ENCODE measurements around the gene NR4A1. TPM values are rescaled to one million over a fixed set of nuclear protein-coding genes. Genes with fewer than 3 reads are reported as not detected.
"Not testable (repeated sequence)": the region's sequence is repeated elsewhere in the genome, so short reads cannot be mapped to it uniquely, and the experiment has no call there.

Gene NR4A1
- total RNA-seq, 1 donor from 2014 or later = 51.0 TPM

DNA sequence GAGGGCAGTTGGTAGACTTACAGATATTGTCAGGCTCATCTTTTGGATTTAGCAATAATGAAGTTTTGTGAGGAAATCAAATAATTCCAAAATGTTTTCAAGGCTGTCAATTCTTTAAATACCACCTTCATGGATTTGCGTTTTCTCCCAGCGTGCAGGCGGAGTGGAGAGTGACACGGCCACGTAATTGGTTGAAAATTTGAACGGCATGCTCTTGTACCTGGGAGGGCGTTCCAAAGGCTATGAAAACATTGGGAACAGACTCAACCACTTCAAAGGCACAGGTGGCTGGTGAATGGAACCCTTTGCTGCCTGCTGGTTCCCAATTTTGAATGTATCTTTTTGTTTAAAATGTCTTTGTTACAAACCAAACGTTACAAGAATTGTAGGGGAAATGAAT is 40.6 kb downstream of the NR4A1 start:
- Mint-ChIP-seq H3K9me3 (peaks cover 7% of the 10 kb centered on the region), H3K4me1 (no peaks in the 10 kb centered on the region), H3K4me3 (no peak overlapping the region), H3K27ac (ENCODE audit: unreplicated experiment) (no peak overlapping the region), H3K27me3 (ENCODE audit: low read depth) (peaks cover 50% of the 10 kb centered on the region), H3K36me3 (ENCODE audit: low read depth) (no peaks in the 10 kb centered on the region)
- no peak for TF ChIP-seq CTCF (conservative IDR thresholded peaks at IDR 0.05)
- DNase-seq (ENCODE audit: low read depth, low spot score) = no peak

DNA sequence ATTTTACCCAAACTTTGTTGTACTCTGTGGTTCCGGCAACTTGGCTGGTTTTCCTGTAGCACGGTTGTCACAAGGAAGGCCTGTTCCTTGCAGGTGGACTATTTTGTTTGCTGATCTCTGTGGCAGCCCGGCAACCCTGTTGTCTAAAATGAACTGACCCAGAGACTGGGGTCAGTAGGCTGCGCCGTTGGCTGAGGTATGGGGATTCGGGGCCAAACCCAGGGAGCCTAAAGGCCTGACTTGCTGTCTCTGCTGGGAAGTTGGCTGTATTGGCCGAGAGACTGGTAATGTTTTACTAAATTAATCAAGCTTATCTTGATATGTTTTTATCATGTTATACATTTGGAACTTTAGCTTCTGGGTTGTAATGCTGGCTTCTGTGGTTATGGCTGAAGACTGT is 42.1 kb downstream of the NR4A1 start:
- TF ChIP-seq CTCF (conservative IDR thresholded peaks at IDR 0.05) = no peak
- Mint-ChIP-seq H3K36me3 (ENCODE audit: low read depth) (no peaks in the 10 kb centered on the region), H3K27me3 (ENCODE audit: low read depth) (peaks cover 59% of the 10 kb centered on the region), H3K9me3 (peaks cover 7% of the 10 kb centered on the region), H3K27ac (ENCODE audit: unreplicated experiment) (peak overlapping the region; percentile 22), H3K4me1 (no peaks in the 10 kb centered on the region), H3K4me3 (no peak overlapping the region)
- DNase-seq (ENCODE audit: low read depth, low spot score) = no peak

GRCh38 chr12:52096332-52097044 is 45.2 kb downstream of the NR4A1 start:
- no peak for DNase-seq (ENCODE audit: low read depth, low spot score)
- peaks cover 66% of the 10 kb centered on the region for H3K27me3 Mint-ChIP-seq (ENCODE audit: low read depth)
- no peaks in the 10 kb centered on the region for H3K36me3 Mint-ChIP-seq (ENCODE audit: low read depth)
- H3K9me3 Mint-ChIP-seq = peaks cover 7% of the 10 kb centered on the region
- no peak for TF ChIP-seq CTCF (conservative IDR thresholded peaks at IDR 0.05)
- H3K27ac Mint-ChIP-seq (ENCODE audit: unreplicated experiment) = no peak overlapping the region
- H3K4me1 Mint-ChIP-seq = no peaks in the 10 kb centered on the region
- H3K4me3 Mint-ChIP-seq = no peak overlapping the region

DNA sequence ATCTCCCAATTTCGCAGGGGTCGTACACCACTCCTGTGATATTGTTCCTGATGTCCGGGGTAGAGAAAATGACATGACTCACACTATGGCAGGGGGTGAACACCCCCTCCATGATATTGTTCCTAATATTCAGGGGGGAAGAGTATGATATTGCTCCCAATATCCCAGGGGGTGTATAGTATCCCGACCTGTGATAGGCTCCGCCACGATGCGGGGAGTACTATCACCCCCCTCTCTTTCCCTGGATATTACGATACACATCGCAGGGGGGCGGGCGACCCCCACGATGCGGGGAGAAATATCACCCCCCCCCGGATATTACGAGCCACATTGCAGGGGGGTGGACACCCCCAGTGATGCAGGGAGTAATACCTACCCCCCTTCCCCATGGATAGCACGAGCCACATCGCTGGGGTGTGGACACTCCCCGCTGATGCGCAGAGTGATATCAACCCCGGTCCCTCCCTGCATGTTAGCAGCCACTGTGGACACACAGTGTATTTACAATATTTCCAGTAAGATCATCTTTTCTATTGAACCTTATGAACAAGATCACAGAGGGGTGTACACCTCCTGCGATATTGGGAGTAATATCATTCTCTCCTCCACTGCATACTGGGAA is 45.9 kb downstream of the NR4A1 start:
- no peak for DNase-seq (ENCODE audit: low read depth, low spot score)
- Mint-ChIP-seq H3K4me1 (no peaks in the 10 kb centered on the region), H3K9me3 (peaks cover 7% of the 10 kb centered on the region), H3K27me3 (ENCODE audit: low read depth) (peaks cover 66% of the 10 kb centered on the region), H3K36me3 (ENCODE audit: low read depth) (no peaks in the 10 kb centered on the region), H3K27ac (ENCODE audit: unreplicated experiment) (no peak overlapping the region), H3K4me3 (no peak overlapping the region)
- TF ChIP-seq CTCF (conservative IDR thresholded peaks at IDR 0.05) = no peak

GRCh38 chr12:52104431-52105089 is 53.3 kb downstream of the NR4A1 start:
- not testable (repeated sequence) for H3K4me3 Mint-ChIP-seq; H3K4me1 Mint-ChIP-seq; H3K27ac Mint-ChIP-seq (ENCODE audit: unreplicated experiment); DNase-seq (ENCODE audit: low read depth, low spot score); H3K9me3 Mint-ChIP-seq; H3K36me3 Mint-ChIP-seq (ENCODE audit: low read depth)
- peaks cover 78% of the 10 kb centered on the region for H3K27me3 Mint-ChIP-seq (ENCODE audit: low read depth)

Other genes with a start within 250 kb of the NR4A1 start
- 38.0 and 39.7 TPM in 2 replicates for gene FIGNL2, start 202.7 kb upstream of the NR4A1 start, total RNA-seq
- gene ANKRD33, start 163.3 kb upstream of the NR4A1 start, total RNA-seq = not detected in 2 replicates
- gene ACVRL1, start 143.9 kb upstream of the NR4A1 start, total RNA-seq = 0.14 and 0.49 TPM in 2 replicates
- gene ACVR1B, start 99.7 kb upstream of the NR4A1 start, total RNA-seq = 30.5 and 34.3 TPM in 2 replicates
- 23.2 and 24.2 TPM in 2 replicates for gene TAMALIN, start 44.5 kb upstream of the NR4A1 start, total RNA-seq
- 32.1 and 34.3 TPM in 2 replicates for gene ATG101, start 18.5 kb downstream of the NR4A1 start, total RNA-seq
- gene SMIM41, start 28.3 kb downstream of the NR4A1 start, total RNA-seq = not detected in 2 replicates
- not detected in 2 replicates for gene KRT80, start 140.6 kb downstream of the NR4A1 start, total RNA-seq
- gene KRT7, start 181.8 kb downstream of the NR4A1 start, total RNA-seq = not detected in 2 replicates
- not detected in 2 replicates for gene KRT86, start 223.2 kb downstream of the NR4A1 start, total RNA-seq
- gene KRT81, start 240.1 kb downstream of the NR4A1 start, total RNA-seq = not detected in 2 replicates

Data from neural crest cell (in vitro differentiated cells).